ENCODE measurements around the gene AMBP. TPM values are rescaled to one million over a fixed set of nuclear protein-coding genes. Genes with fewer than 3 reads are reported as not detected.

Gene AMBP
- total RNA-seq, 2 donors from 2014 or later: 53.4 to 307 TPM

- peak in 1 of 4 donors; percentile 13 for DNase-seq
- H3K27me3 ChIP-seq: no peaks in the 10 kb centered on the region
- H3K4me3 ChIP-seq: no peak overlapping the region
- H3K4me1 ChIP-seq: peaks cover 55% of the 10 kb centered on the region
- ATAC-seq: no peak
- H3K36me3 ChIP-seq (replicated peaks in 1 of 2; ENCODE audit: insufficient read depth in 1 of 2, low read depth in 2 of 2): peaks cover 0 to 1% of the 10 kb centered on the region in 2 donors
- intact Hi-C loops (cut with DNase I): no loop called here
- peak overlapping the region in 3 of 4 donors; percentile 75 to 94 (median 88) for H3K27ac ChIP-seq
- H3K9me3 ChIP-seq: no peaks in the 10 kb centered on the region
- 65 to 79% methylated on average over 14 of the region's 14 CpGs for WGBS, 2 donors
- no peak for TF ChIP-seq POLR2A (IDR thresholded peaks at IDR 0.05)
- TF ChIP-seq, protein P1, sequence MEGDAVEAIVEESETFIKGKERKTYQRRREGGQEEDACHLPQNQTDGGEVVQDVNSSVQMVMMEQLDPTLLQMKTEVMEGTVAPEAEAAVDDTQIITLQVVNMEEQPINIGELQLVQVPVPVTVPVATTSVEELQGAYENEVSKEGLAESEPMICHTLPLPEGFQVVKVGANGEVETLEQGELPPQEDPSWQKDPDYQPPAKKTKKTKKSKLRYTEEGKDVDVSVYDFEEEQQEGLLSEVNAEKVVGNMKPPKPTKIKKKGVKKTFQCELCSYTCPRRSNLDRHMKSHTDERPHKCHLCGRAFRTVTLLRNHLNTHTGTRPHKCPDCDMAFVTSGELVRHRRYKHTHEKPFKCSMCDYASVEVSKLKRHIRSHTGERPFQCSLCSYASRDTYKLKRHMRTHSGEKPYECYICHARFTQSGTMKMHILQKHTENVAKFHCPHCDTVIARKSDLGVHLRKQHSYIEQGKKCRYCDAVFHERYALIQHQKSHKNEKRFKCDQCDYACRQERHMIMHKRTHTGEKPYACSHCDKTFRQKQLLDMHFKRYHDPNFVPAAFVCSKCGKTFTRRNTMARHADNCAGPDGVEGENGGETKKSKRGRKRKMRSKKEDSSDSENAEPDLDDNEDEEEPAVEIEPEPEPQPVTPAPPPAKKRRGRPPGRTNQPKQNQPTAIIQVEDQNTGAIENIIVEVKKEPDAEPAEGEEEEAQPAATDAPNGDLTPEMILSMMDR (IDR thresholded peaks at IDR 0.05): no peak
These were observed 18.9 kb upstream of the AMBP start for GRCh38 chr9:114096866-114097612.

- H3K27me3 ChIP-seq: no peaks in the 10 kb centered on the region
- peaks cover 53% of the 10 kb centered on the region for H3K4me1 ChIP-seq
- H3K27ac ChIP-seq: peak overlapping the region in 1 of 4 donors; percentile 94
- intact Hi-C loops (cut with DNase I): no loop called here
- 61 to 63% methylated on average over 5 to 9 of the region's 9 CpGs for WGBS, 2 donors
- no peak overlapping the region for H3K4me3 ChIP-seq
- peaks cover 0 to 1% of the 10 kb centered on the region in 2 donors for H3K36me3 ChIP-seq (replicated peaks in 1 of 2; ENCODE audit: insufficient read depth in 1 of 2, low read depth in 2 of 2)
- ATAC-seq: no peak
- no peak for TF ChIP-seq POLR2A (IDR thresholded peaks at IDR 0.05)
- TF ChIP-seq, protein P1 (IDR thresholded peaks at IDR 0.05): no peak
- no peaks in the 10 kb centered on the region for H3K9me3 ChIP-seq
- DNase-seq: peak in 2 of 4 donors; percentile 19 to 32
These were observed 18.0 kb upstream of the AMBP start for GRCh38 chr9:114096041-114096511.

DNA sequence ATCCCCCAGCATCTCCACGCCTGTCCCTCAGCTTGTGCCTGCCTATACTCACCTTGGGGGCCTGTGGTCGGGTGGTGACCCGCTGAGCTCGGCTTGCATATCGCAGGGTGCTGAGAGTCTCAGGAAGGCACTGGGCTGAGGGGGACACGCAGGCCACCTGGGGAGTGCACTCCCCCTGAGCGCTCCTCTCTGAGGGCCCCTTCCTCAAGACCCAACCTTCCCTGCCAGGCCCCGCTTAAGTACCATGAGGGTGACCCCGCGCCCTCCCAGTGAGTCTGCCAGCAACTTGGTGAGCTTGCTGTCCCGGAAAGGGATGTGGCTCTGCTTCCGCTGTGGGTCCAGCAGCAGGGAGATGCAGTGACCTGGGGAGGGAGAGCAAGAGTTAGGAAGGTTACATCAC lies 16.9 kb upstream of the AMBP start:
- Histone ChIP-seq H3K27ac (peak overlapping the region in 1 of 4 donors; percentile 16), H3K4me1 (peaks cover 42% of the 10 kb centered on the region), H3K4me3 (no peak overlapping the region), H3K27me3 (no peaks in the 10 kb centered on the region), H3K36me3 (replicated peaks in 1 of 2; ENCODE audit: insufficient read depth in 1 of 2, low read depth in 2 of 2) (peaks cover 0 to 1% of the 10 kb centered on the region in 2 donors), H3K9me3 (no peaks in the 10 kb centered on the region)
- peak in 1 of 4 donors; percentile 10 for DNase-seq
- WGBS, 2 donors: 98 to 100% methylated on average over 1 to 11 of the region's 12 CpGs
- ATAC-seq: no peak
- intact Hi-C loops (cut with DNase I): loop anchor here (5.0 kb wide), 1 partner anchor 62 kb away; the partner anchor contains the start of gene COL27A1
- TF ChIP-seq, protein P1 (IDR thresholded peaks at IDR 0.05): no peak
- TF ChIP-seq POLR2A (IDR thresholded peaks at IDR 0.05): no peak

- Histone ChIP-seq H3K4me1 (peaks cover 32% of the 10 kb centered on the region), H3K27ac (no peak overlapping the region), H3K4me3 (no peak overlapping the region), H3K27me3 (no peaks in the 10 kb centered on the region), H3K9me3 (no peaks in the 10 kb centered on the region), H3K36me3 (replicated peaks in 1 of 2; ENCODE audit: insufficient read depth in 1 of 2, low read depth in 2 of 2) (peaks cover 0 to 1% of the 10 kb centered on the region in 2 donors)
- no peak for ATAC-seq
- intact Hi-C loops (cut with DNase I): loop anchor here (5.0 kb wide), 1 partner anchor 63 kb away; the partner anchor contains the start of gene COL27A1
- WGBS, 2 donors: 71 to 85% methylated on average over 5 to 6 of the region's 9 CpGs
- no peak for TF ChIP-seq POLR2A (IDR thresholded peaks at IDR 0.05)
- TF ChIP-seq, protein P1 (IDR thresholded peaks at IDR 0.05): no peak
- DNase-seq: peak in 1 of 4 donors; percentile 9
These were observed 15.8 kb upstream of the AMBP start for GRCh38 chr9:114093761-114094505.
